Panc1 (cell line): ENCODE results near the gene FBXL16. TPM values are rescaled to one million over a fixed set of nuclear protein-coding genes. Genes with fewer than 3 reads are reported as not detected.

Experiments used
- ATAC-seq: fragments of 200-7000 bp; cut with Tn5 transposase; 2 replicates; pipeline ENCODE4 v1.9.1; 2020; ENCODE audit warnings: mild to moderate bottlenecking, moderate library complexity
- BruUV-seq: library from RNA; stranded (reverse); fragments of 400-500 nt; replicated peaks from 2 replicates; lab custom pipeline; 2021; lab: Mats Ljungman, UMichigan
- CTCF ChIA-PET: fragments of 300-600 bp; sonication (Branson Sonifier 250); formaldehyde crosslinking; loops from one replicate; lab custom pipeline; 2022; ENCODE audit warnings: antibody characterized with exemption; lab: Charles Lee
- POLR2A ChIA-PET: fragments of 300-600 bp; sonication (Branson Sonifier 250); formaldehyde crosslinking; loops from one replicate; lab custom pipeline; 2022; ENCODE audit warnings: antibody characterized with exemption; lab: Charles Lee
- DNase-seq: peaks from one replicate; pipeline ENCODE4 v3.0.0-alpha.2; 2010; ENCODE audit warnings: low read depth, low spot score
- H3K27ac ChIP-seq: 2 replicates; pipeline ENCODE4 v1.5.1; 2011; ENCODE audit warnings: mild to moderate bottlenecking, low read length, inconsistent platforms
- H3K27me3 ChIP-seq: fragments of 200-500 bp; sonication (Bioruptor generic); 2 replicates; pipeline ENCODE4 v1.6.0; 2014; ENCODE audit warnings: low read length, inconsistent platforms; ENCODE audit not compliant: control insufficient read depth, insufficient read depth
- H3K36me3 ChIP-seq: fragments of 200-500 bp; sonication (Bioruptor generic); 2 replicates; pipeline ENCODE4 v1.5.1; 2014; ENCODE audit warnings: inconsistent platforms, mild to moderate bottlenecking, low read length, moderate library complexity; ENCODE audit not compliant: control insufficient read depth, insufficient read depth
- H3K4me1 ChIP-seq: 2 replicates; pipeline ENCODE4 v1.5.1; 2011; ENCODE audit warnings: inconsistent platforms, mild to moderate bottlenecking, low read length, moderate library complexity; ENCODE audit not compliant: control insufficient read depth, insufficient read depth
- H3K4me3 ChIP-seq, 2 experiments: 2 replicates each; pipeline ENCODE4 v1.5.1; 2011 to 2012; ENCODE audit warnings: low read depth in 2 of 2, low read length in 2 of 2, mild to moderate bottlenecking in 2 of 2, inconsistent platforms in 1 of 2, moderate library complexity in 1 of 2
- H3K9me3 ChIP-seq: fragments of 200-500 bp; sonication (Bioruptor generic); 2 replicates; pipeline ENCODE4 v1.5.1; 2014; ENCODE audit warnings: low read depth, mild to moderate bottlenecking, inconsistent platforms, low read length, moderate library complexity; ENCODE audit not compliant: control insufficient read depth, insufficient read depth
- CTCF ChIP-seq: fragments of 450-650 bp; IDR thresholded peaks from 2 replicates; pipeline ENCODE4 v1.5.1; 2017; ENCODE audit warnings: mild to moderate bottlenecking
- POLR2AphosphoS5 ChIP-seq: IDR thresholded peaks from 2 replicates; pipeline ENCODE4 v1.6.1; 2012; ENCODE audit warnings: mild to moderate bottlenecking, low read depth, low read length, moderate library complexity
- REST ChIP-seq, 2 experiments: IDR thresholded peaks; 2 replicates each; pipeline ENCODE4 v1.6.1; 2011 to 2012; ENCODE audit warnings: low read depth in 2 of 2, control low read depth in 1 of 2, low read length in 1 of 2, mild to moderate bottlenecking in 1 of 2, moderate library complexity in 1 of 2; ENCODE audit not compliant: insufficient read depth in 1 of 2
- SIN3A ChIP-seq: IDR thresholded peaks from 2 replicates; pipeline ENCODE4 v1.6.1; 2012; ENCODE audit warnings: low read depth, mild to moderate bottlenecking, low read length, moderate library complexity, borderline replicate concordance; ENCODE audit not compliant: insufficient read depth
- TCF7L2 ChIP-seq: IDR thresholded peaks from 2 replicates; pipeline ENCODE4 v1.6.1; 2011; ENCODE audit warnings: mild to moderate bottlenecking, low read depth, low read length, inconsistent platforms
- in situ Hi-C: cut with HindIII; loops from 2 replicates; pipeline ENCODE4 v1.10.0; 2016; ENCODE audit warnings: low sequenced_read_pairs, low pct_unique_long_range_greater_than_20kb
- intact Hi-C: fragments of 100-400 bp; cut with micrococcal nuclease; formaldehyde crosslinking; loops from one replicate; pipeline ENCODE4 v1.10.0; 2022; ENCODE audit not compliant: unreplicated experiment
- total RNA-seq: library from RNA; stranded (reverse); gene quantifications from one replicate; pipeline ENCODE4 v1.2.1, GENCODE V29; 2021; ENCODE audit not compliant: unreplicated experiment

The FBXL16 gene
- total RNA-seq, 1 experiment from 2014 or later, result 28.0 TPM

DNA sequence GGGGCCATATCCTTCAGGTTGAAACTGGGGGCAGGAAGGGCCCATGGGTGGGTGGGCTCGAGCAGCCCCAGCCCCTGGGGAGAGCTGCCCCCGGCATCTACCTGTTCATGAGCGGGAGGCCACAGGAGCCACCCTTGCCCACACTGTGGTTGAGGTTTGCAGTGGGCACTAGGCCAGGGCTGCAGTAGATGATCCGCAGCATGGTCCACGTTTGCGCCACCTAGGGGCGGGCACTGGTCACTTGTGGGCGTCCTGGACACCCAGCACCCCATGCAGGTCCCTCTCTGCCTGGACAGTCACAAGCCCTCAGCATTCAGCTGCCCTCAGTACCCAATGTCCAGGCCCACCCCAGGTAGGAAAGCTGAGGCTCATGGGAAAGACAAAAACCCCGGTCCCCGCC lies 19.6 kb downstream of the FBXL16 start:
- Histone ChIP-seq H3K27ac (0 out of 2 replicates have a peak overlapping the region, but pooled peaks have one; percentile 23), H3K27me3 (no peaks in the 10 kb centered on the region), H3K4me3 (no peak overlapping the region), H3K9me3 (no peaks in the 10 kb centered on the region), H3K4me1 (peaks cover 24% of the 10 kb centered on the region), H3K36me3 (peaks cover 10% of the 10 kb centered on the region; the same call in 1 of the 2 replicates)
- CTCF ChIA-PET, result interaction anchor here (0.5 kb wide), 1 partner anchor 15 kb away, joined by 3 read pairs; no protein-coding TSS in a partner anchor
- peak; percentile 93 for TF ChIP-seq CTCF
- no peak for TF ChIP-seq SIN3A
- no TSS peak for BruUV-seq
- intact Hi-C loops (loop anchor here (10.0 kb wide), 1 partner anchor 1089 kb away; the partner anchor contains the start of genes EME2, MRPS34 and NME3), in situ Hi-C loops (no loop called here)
- ATAC-seq, result no peak
- POLR2A ChIA-PET, result no interaction called here
- no peak for DNase-seq

DNA sequence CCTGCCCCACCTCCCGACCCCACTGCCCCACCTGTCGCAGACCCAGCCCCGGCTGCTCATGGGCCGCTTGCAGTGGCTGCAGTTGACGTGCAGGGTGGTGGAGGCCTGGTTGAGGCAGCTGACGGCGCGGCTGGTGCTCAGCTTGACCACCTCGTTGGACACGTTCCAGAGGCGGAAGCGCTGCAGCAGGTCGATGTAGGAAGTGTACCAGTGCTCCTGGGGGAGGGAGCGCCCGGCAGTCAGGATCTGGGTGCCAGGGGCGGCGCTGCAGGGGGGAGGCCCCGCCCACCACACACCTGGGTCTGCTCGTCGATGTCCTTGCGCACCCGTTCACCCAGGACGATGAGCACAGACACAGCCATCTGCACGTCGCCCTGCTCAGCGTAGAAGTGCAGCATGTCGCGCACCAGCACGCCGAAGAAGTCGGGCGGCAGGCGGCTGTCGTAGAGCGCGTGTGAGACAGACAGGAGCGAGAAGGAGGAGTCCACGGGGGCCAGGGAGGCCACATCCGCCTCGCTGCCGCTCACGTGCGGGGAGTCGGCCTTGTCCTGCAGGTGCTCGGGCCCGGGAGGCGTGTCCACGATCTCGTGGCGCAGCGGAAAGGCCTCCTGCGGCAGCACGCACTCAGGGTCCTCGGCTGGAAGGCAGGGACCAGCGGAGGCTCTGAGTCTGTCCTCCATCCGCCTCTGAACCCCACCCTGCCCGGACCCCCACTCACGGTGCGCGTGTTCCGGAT lies 20.5 kb downstream of the FBXL16 start:
- Histone ChIP-seq H3K4me3 (no peak overlapping the region), H3K9me3 (no peaks in the 10 kb centered on the region), H3K27ac (peak overlapping the region; percentile 34; the same call in 1 of the 2 replicates), H3K4me1 (peaks cover 24% of the 10 kb centered on the region), H3K27me3 (no peaks in the 10 kb centered on the region), H3K36me3 (peaks cover 10% of the 10 kb centered on the region; the same call in 1 of the 2 replicates)
- POLR2A ChIA-PET, result no interaction called here
- no peak for DNase-seq
- CTCF ChIA-PET, result no interaction called here
- no TSS peak for BruUV-seq
- in situ Hi-C loops, result no loop called here
- TF ChIP-seq POLR2AphosphoS5 (no peak), SIN3A (no peak), REST (IDR thresholded peaks at IDR 0.05; ENCODE audit: insufficient read depth in 1 of 2, low read depth in 2 of 2, low read length in 1 of 2) (no peak), CTCF (no peak), TCF7L2 (no peak)
- ATAC-seq, result no peak
- intact Hi-C loops, result loop anchor here (10.0 kb wide), 1 partner anchor 1090 kb away; the partner anchor contains the start of genes EME2, MRPS34 and NME3
